Peyer's patch (tissue), 4 donors: ENCODE results near the gene ABCC8. TPM values are rescaled to one million over a fixed set of nuclear protein-coding genes. Genes with fewer than 3 reads are reported as not detected.

Source experiments
- DNase-seq, 3 donors: peaks; one replicate each; pipeline ENCODE4 v3.0.0-alpha.2; 2017 to 2019
- H3K27ac ChIP-seq, 4 donors: fragments of 200-600 bp; sonication (generic); one replicate each; pipeline ENCODE4 v1.5.1; 2016 to 2019
- H3K27me3 ChIP-seq, 2 donors: fragments of 200-600 bp; sonication (generic); one replicate each; pipeline ENCODE4 v1.5.1; 2019
- H3K36me3 ChIP-seq, 3 donors: fragments of 200-600 bp; sonication (generic); one replicate each; pipeline ENCODE4 v1.5.1; 2016 to 2019
- H3K4me1 ChIP-seq, 4 donors: fragments of 200-600 bp; sonication (generic); one replicate each; pipeline ENCODE4 v1.5.1; 2016 to 2019
- H3K4me3 ChIP-seq, 4 donors: fragments of 200-600 bp; sonication (generic); 1 replicate in 3 of 4; 2 replicates in 1 of 4; pipeline ENCODE4 v1.5.1; 2016 to 2019; ENCODE audit warnings: mild to moderate bottlenecking in 1 of 4
- H3K9me3 ChIP-seq, 4 donors: fragments of 200-600 bp; sonication (generic); one replicate each; pipeline ENCODE4 v1.5.1; 2016 to 2019; ENCODE audit warnings: mild to moderate bottlenecking in 1 of 4
- CTCF ChIP-seq, 6 experiments: fragments of 450-650 bp in 4 of 6; fragments of 200-600 bp in 2 of 6; sonication (generic) in 1 of 6; IDR thresholded peaks; one replicate each; pipeline ENCODE4 v1.5.1; 2017 to 2019; ENCODE audit warnings: antibody characterized with exemption in 6 of 6, mild to moderate bottlenecking in 3 of 6, moderate library complexity in 1 of 6
- POLR2A ChIP-seq, 2 donors: fragments of 450-650 bp; IDR thresholded peaks; one replicate each; pipeline ENCODE4 v1.5.1; 2017; ENCODE audit warnings: antibody characterized with exemption in 2 of 2, mild to moderate bottlenecking in 2 of 2, moderate library complexity in 2 of 2
- total RNA-seq, 4 donors: library from RNA; depleted of rRNA; stranded (reverse); fragments of >200 nt; gene quantifications; one replicate each; pipeline ENCODE4 v1.1.0, GENCODE V29; 2016

The ABCC8 gene
- total RNA-seq, 4 donors from 2014 or later = 7.4 to 301 (median 19.2) TPM

GRCh38 chr11:17443000-17443399, 33.6 kb downstream of the ABCC8 start:
- H3K9me3 ChIP-seq = no peaks in the 10 kb centered on the region

GRCh38 chr11:17439316-17439782, 37.3 kb downstream of the ABCC8 start:
- no peaks in the 10 kb centered on the region for H3K9me3 ChIP-seq
- no peaks in the 10 kb centered on the region for H3K36me3 ChIP-seq
- H3K27ac ChIP-seq = no peak overlapping the region
- TF ChIP-seq POLR2A (IDR thresholded peaks at IDR 0.05) = no peak
- TF ChIP-seq CTCF (IDR thresholded peaks at IDR 0.05) = no peak
- no peak for DNase-seq
- H3K4me1 ChIP-seq = no peaks in the 10 kb centered on the region
- H3K27me3 ChIP-seq = no peaks in the 10 kb centered on the region
- H3K4me3 ChIP-seq = no peak overlapping the region

More at GRCh38 chr11:17443000-17443399, 33.6 kb downstream of the ABCC8 start:
- Histone ChIP-seq H3K27ac (no peak overlapping the region), H3K27me3 (no peaks in the 10 kb centered on the region), H3K4me1 (no peaks in the 10 kb centered on the region), H3K36me3 (no peaks in the 10 kb centered on the region), H3K4me3 (no peak overlapping the region)
- DNase-seq = no peak
- no peak for TF ChIP-seq POLR2A (IDR thresholded peaks at IDR 0.05)
- TF ChIP-seq CTCF (IDR thresholded peaks at IDR 0.05) = no peak

GRCh38 chr11:17437366-17437765, 39.3 kb downstream of the ABCC8 start:
- no peak for DNase-seq
- Histone ChIP-seq H3K27ac (no peak overlapping the region), H3K4me1 (no peaks in the 10 kb centered on the region), H3K4me3 (no peak overlapping the region), H3K9me3 (no peaks in the 10 kb centered on the region), H3K27me3 (no peaks in the 10 kb centered on the region), H3K36me3 (no peaks in the 10 kb centered on the region)
- TF ChIP-seq CTCF (IDR thresholded peaks at IDR 0.05) (no peak), POLR2A (IDR thresholded peaks at IDR 0.05) (no peak)

- no peak for DNase-seq
- Histone ChIP-seq H3K4me3 (no peak overlapping the region), H3K27me3 (no peaks in the 10 kb centered on the region), H3K4me1 (no peaks in the 10 kb centered on the region), H3K36me3 (no peaks in the 10 kb centered on the region), H3K27ac (no peak overlapping the region), H3K9me3 (no peaks in the 10 kb centered on the region)
- no peak for TF ChIP-seq CTCF (IDR thresholded peaks at IDR 0.05)
Measured at GRCh38 chr11:17434108-17434507, 42.5 kb downstream of the ABCC8 start.

GRCh38 chr11:17432002-17432401, 44.6 kb downstream of the ABCC8 start:
- H3K27ac ChIP-seq = no peak overlapping the region
- no peaks in the 10 kb centered on the region for H3K4me1 ChIP-seq
- H3K27me3 ChIP-seq = no peaks in the 10 kb centered on the region
- no peak for TF ChIP-seq CTCF (IDR thresholded peaks at IDR 0.05)
- no peak for TF ChIP-seq POLR2A (IDR thresholded peaks at IDR 0.05)
- H3K9me3 ChIP-seq = no peaks in the 10 kb centered on the region
- H3K36me3 ChIP-seq = no peaks in the 10 kb centered on the region
- no peak for DNase-seq
- H3K4me3 ChIP-seq = no peak overlapping the region

GRCh38 chr11:17431139-17431538, 45.5 kb downstream of the ABCC8 start:
- H3K4me1 ChIP-seq = no peaks in the 10 kb centered on the region
- H3K36me3 ChIP-seq = no peaks in the 10 kb centered on the region
- H3K9me3 ChIP-seq = no peaks in the 10 kb centered on the region
- DNase-seq = no peak
- no peak for TF ChIP-seq CTCF (IDR thresholded peaks at IDR 0.05)
- no peak for TF ChIP-seq POLR2A (IDR thresholded peaks at IDR 0.05)
- H3K27ac ChIP-seq = no peak overlapping the region
- no peak overlapping the region for H3K4me3 ChIP-seq
- H3K27me3 ChIP-seq = no peaks in the 10 kb centered on the region
